GM23338 (cell line): ENCODE measurements around the gene SENP8. TPM values are rescaled to one million over a fixed set of nuclear protein-coding genes. Genes with fewer than 3 reads are reported as not detected.

Experiments used
- ATAC-seq: fragments of 200-7000 bp; cut with Tn5 transposase; 3 replicates; pipeline ENCODE4 v1.9.1; 2020
- DNase-seq: peaks from one replicate; pipeline ENCODE4 v3.0.0-alpha.2; 2015; ENCODE audit warnings: low spot score
- H2AFZ ChIP-seq: fragments of 200-600 bp; sonication (generic); 2 replicates; pipeline ENCODE4 v1.8.0; 2016; ENCODE audit warnings: antibody characterized with exemption, mild to moderate bottlenecking, moderate library complexity
- H3F3A ChIP-seq: fragments of 200-600 bp; sonication (generic); replicated peaks from 2 replicates; pipeline ENCODE4 v1.8.0; 2017; ENCODE audit warnings: antibody characterized with exemption, mixed run types, low read depth
- H3K27ac ChIP-seq: fragments of 200-600 bp; sonication (generic); 2 replicates; pipeline ENCODE4 v1.6.1; 2016; ENCODE audit warnings: low read depth
- H3K27me3 ChIP-seq: fragments of 200-600 bp; sonication (generic); 2 replicates; pipeline ENCODE4 v1.8.0; 2016; ENCODE audit warnings: mild to moderate bottlenecking, mixed run types, moderate library complexity; ENCODE audit not compliant: insufficient read depth
- H3K36me3 ChIP-seq: fragments of 200-600 bp; sonication (generic); 2 replicates; pipeline ENCODE4 v1.8.0; 2016; ENCODE audit warnings: mild to moderate bottlenecking; ENCODE audit not compliant: insufficient read depth
- H3K4me1 ChIP-seq: fragments of 200-600 bp; sonication (generic); 2 replicates; pipeline ENCODE4 v1.8.0; 2016; ENCODE audit warnings: mild to moderate bottlenecking, moderate library complexity; ENCODE audit not compliant: insufficient read depth
- H3K4me2 ChIP-seq: fragments of 200-600 bp; sonication (generic); 2 replicates; pipeline ENCODE4 v1.7.1; 2017; ENCODE audit warnings: mixed run types
- H3K4me3 ChIP-seq: fragments of 200-600 bp; sonication (generic); 2 replicates; pipeline ENCODE4 v1.6.1; 2016; ENCODE audit warnings: mixed run types
- H3K79me2 ChIP-seq: fragments of 200-600 bp; sonication (generic); replicated peaks from 2 replicates; pipeline ENCODE4 v1.8.0; 2017; ENCODE audit warnings: mild to moderate bottlenecking; ENCODE audit not compliant: insufficient read depth
- H3K9me2 ChIP-seq: fragments of 200-600 bp; sonication (generic); 2 replicates; pipeline ENCODE4 v1.8.0; 2017; ENCODE audit not compliant: insufficient read depth
- H4K20me1 ChIP-seq: fragments of 200-600 bp; sonication (generic); replicated peaks from 2 replicates; pipeline ENCODE4 v1.8.0; 2017; ENCODE audit warnings: mild to moderate bottlenecking; ENCODE audit not compliant: insufficient read depth
- H3K27ac Mint-ChIP-seq: 2 replicates; pipeline ENCODE4 v1.8.0; 2020; ENCODE audit warnings: inconsistent platforms, mild to moderate bottlenecking, moderate library complexity, mixed read lengths
- H3K27me3 Mint-ChIP-seq: 3 replicates; pipeline ENCODE4 v1.8.0; 2022; ENCODE audit warnings: low read depth, mild to moderate bottlenecking, moderate library complexity, mixed read lengths, inconsistent platforms; ENCODE audit not compliant: insufficient read depth, poor library complexity
- H3K36me3 Mint-ChIP-seq: 3 replicates; pipeline ENCODE4 v1.8.0; 2021; ENCODE audit warnings: low read depth, mild to moderate bottlenecking, inconsistent platforms, moderate library complexity, mixed read lengths
- H3K4me1 Mint-ChIP-seq: 3 replicates; pipeline ENCODE4 v1.8.0; 2020; ENCODE audit warnings: mild to moderate bottlenecking, inconsistent platforms, mixed read lengths
- H3K4me3 Mint-ChIP-seq: 3 replicates; pipeline ENCODE4 v1.8.0; 2021; ENCODE audit warnings: moderate library complexity, mild to moderate bottlenecking, inconsistent platforms, mixed read lengths
- H3K9me3 Mint-ChIP-seq: 3 replicates; pipeline ENCODE4 v1.8.0; 2020; ENCODE audit warnings: moderate library complexity, mild to moderate bottlenecking, inconsistent platforms, mixed read lengths
- EZH2 ChIP-seq: fragments of 200-600 bp; sonication (generic); IDR thresholded peaks from one replicate; pipeline ENCODE4 v1.8.0; 2017; ENCODE audit warnings: antibody characterized with exemption, mild to moderate bottlenecking, low read depth; ENCODE audit not compliant: unreplicated experiment
- NANOG ChIP-seq: IDR thresholded peaks from 2 replicates; pipeline ENCODE4 v1.6.1; 2016; ENCODE audit warnings: antibody characterized with exemption, borderline replicate concordance
- STAT1 ChIP-seq: IDR thresholded peaks from one replicate; pipeline ENCODE4 v1.6.1; 2016; ENCODE audit warnings: antibody characterized with exemption; ENCODE audit not compliant: unreplicated experiment
- ZNF114 ChIP-seq: fragments of 250-450 bp; sonication (Bioruptor Pico); IDR thresholded peaks from 2 replicates; pipeline ENCODE4 v1.5.0; 2020; ENCODE audit warnings: mild to moderate bottlenecking, moderate library complexity
- ZNF331 ChIP-seq: fragments of 250-450 bp; sonication (Bioruptor Pico); IDR thresholded peaks from 2 replicates; pipeline ENCODE4 v1.5.0; 2020; ENCODE audit warnings: low read depth, mild to moderate bottlenecking, moderate library complexity
- polyA plus RNA-seq: library from polyadenylated mRNA; unstranded; fragments of >200 nt; fragmentation: Nextera tagmentation; extraction: Ambion mirVana; gene quantifications from 2 replicates; pipeline ENCODE4 v1.2.1, GENCODE V29; 2016
- total RNA-seq: library from RNA; depleted of rRNA; stranded (reverse); fragments of >200 nt; shearing (Covaris generic); gene quantifications from 2 replicates; pipeline ENCODE4 v1.2.3, GENCODE V29; 2014
- TF ChIP-seq, protein P1 (sequence below): fragments of 250-450 bp; sonication (Bioruptor Pico); IDR thresholded peaks from 2 replicates; pipeline ENCODE4 v1.5.0; 2020; ENCODE audit warnings: mild to moderate bottlenecking, moderate library complexity

Gene SENP8
- total and polyA plus RNA-seq, 2 experiments from 2014 or later, result 3.1 to 7.7 TPM

DNA sequence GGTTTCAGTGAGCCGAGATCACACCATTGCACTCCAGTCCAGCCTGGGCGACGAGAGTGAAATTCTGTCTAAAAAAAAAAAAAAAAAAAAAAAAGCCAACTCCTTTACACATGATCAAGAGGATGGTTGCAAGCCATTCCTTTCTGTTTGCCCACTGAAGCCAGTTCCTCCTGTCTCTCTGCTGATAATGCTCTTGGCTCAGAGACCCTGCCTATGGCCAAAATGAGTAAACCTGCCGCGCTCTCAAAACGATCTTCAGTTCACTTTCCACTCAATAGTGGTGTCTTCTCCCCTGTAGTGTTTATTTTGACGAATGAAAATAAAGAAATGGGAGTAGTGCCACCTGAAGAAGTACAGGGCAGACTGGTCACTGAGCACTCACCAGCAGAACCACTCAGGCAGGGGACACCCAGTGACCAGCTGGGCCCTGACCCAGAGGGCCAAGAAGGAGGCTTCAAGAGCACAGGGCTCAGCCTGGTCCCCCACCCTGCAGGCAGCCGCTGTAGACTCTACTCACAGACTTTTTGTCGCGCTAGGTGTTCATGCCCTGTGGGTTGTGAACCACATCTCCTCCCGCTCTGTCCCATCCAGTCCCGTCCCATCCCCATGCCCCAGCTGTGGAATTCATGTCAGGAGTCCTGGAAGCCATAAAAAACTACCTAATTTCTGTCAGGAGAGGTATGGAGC lies 55.8 kb downstream of the SENP8 start:
- no peak overlapping the region for H3K27ac Mint-ChIP-seq
- Histone ChIP-seq H3K27me3 (no peaks in the 10 kb centered on the region), H3K4me3 (no peak overlapping the region), H4K20me1 (no peaks in the 10 kb centered on the region), H3K27ac (no peak overlapping the region), H2AFZ (no peak overlapping the region), H3K79me2 (no peaks in the 10 kb centered on the region), H3K36me3 (no peaks in the 10 kb centered on the region), H3K9me2 (no peaks in the 10 kb centered on the region), H3F3A (no peaks in the 10 kb centered on the region), H3K4me1 (no peaks in the 10 kb centered on the region), H3K4me2 (no peak overlapping the region)
- DNase-seq (no peak), ATAC-seq (no peak)
- peaks cover 21% of the 10 kb centered on the region for H3K4me1 Mint-ChIP-seq
- TF ChIP-seq ZNF331 (CRISPR knock-in tag) (no peak), STAT1 (no peak), NANOG (no peak), EZH2 (no peak), ZNF114 (CRISPR knock-in tag) (no peak)
- TF ChIP-seq, protein P1, sequence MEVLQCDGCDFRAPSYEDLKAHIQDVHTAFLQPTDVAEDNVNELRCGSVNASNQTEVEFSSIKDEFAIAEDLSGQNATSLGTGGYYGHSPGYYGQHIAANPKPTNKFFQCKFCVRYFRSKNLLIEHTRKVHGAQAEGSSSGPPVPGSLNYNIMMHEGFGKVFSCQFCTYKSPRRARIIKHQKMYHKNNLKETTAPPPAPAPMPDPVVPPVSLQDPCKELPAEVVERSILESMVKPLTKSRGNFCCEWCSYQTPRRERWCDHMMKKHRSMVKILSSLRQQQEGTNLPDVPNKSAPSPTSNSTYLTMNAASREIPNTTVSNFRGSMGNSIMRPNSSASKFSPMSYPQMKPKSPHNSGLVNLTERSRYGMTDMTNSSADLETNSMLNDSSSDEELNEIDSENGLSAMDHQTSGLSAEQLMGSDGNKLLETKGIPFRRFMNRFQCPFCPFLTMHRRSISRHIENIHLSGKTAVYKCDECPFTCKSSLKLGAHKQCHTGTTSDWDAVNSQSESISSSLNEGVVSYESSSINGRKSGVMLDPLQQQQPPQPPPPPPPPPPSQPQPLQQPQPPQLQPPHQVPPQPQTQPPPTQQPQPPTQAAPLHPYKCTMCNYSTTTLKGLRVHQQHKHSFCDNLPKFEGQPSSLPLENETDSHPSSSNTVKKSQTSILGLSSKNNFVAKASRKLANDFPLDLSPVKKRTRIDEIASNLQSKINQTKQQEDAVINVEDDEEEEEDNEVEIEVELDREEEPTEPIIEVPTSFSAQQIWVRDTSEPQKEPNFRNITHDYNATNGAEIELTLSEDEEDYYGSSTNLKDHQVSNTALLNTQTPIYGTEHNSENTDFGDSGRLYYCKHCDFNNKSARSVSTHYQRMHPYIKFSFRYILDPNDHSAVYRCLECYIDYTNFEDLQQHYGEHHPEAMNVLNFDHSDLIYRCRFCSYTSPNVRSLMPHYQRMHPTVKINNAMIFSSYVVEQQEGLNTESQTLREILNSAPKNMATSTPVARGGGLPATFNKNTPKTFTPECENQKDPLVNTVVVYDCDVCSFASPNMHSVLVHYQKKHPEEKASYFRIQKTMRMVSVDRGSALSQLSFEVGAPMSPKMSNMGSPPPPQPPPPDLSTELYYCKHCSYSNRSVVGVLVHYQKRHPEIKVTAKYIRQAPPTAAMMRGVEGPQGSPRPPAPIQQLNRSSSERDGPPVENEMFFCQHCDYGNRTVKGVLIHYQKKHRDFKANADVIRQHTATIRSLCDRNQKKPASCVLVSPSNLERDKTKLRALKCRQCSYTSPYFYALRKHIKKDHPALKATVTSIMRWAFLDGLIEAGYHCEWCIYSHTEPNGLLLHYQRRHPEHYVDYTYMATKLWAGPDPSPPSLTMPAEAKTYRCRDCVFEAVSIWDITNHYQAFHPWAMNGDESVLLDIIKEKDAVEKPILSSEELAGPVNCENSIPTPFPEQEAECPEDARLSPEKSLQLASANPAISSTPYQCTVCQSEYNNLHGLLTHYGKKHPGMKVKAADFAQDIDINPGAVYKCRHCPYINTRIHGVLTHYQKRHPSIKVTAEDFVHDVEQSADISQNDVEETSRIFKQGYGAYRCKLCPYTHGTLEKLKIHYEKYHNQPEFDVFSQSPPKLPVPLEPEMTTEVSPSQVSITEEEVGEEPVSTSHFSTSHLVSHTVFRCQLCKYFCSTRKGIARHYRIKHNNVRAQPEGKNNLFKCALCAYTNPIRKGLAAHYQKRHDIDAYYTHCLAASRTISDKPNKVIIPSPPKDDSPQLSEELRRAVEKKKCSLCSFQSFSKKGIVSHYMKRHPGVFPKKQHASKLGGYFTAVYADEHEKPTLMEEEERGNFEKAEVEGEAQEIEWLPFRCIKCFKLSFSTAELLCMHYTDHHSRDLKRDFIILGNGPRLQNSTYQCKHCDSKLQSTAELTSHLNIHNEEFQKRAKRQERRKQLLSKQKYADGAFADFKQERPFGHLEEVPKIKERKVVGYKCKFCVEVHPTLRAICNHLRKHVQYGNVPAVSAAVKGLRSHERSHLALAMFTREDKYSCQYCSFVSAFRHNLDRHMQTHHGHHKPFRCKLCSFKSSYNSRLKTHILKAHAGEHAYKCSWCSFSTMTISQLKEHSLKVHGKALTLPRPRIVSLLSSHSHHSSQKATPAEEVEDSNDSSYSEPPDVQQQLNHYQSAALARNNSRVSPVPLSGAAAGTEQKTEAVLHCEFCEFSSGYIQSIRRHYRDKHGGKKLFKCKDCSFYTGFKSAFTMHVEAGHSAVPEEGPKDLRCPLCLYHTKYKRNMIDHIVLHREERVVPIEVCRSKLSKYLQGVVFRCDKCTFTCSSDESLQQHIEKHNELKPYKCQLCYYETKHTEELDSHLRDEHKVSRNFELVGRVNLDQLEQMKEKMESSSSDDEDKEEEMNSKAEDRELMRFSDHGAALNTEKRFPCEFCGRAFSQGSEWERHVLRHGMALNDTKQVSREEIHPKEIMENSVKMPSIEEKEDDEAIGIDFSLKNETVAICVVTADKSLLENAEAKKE (CRISPR knock-in tag), result no peak
- no peak overlapping the region for H3K4me3 Mint-ChIP-seq
- H3K9me3 Mint-ChIP-seq, result no peaks in the 10 kb centered on the region; the same call in 2 of the 3 replicates
- H3K27me3 Mint-ChIP-seq, result peaks cover 7% of the 10 kb centered on the region
- H3K36me3 Mint-ChIP-seq, result no peaks in the 10 kb centered on the region
